ENCODE results near the gene SFT2D3.
A peak's percentile ranks its signal among the peaks of the same experiment; 100 is the strongest.

Gene SFT2D3

GRCh38 chr2:127701193-127701650, at the start of gene SFT2D3:
Gene SFT2D3 (plus strand): TSS chr2:127701497. CDS start chr2:127701529, 32 bp downstream.
- Histone ChIP-seq H3K9ac (ENCODE audit: low read length) (peak within 1 kb of the TSS; percentile 85), H3K4me1 (ENCODE audit: control insufficient read depth, insufficient read depth, low read length) (peaks cover 31% of the 10 kb centered on the region), H3K4me3 (ENCODE audit: low read length) (peak within 1 kb of the TSS; percentile 68), H3K36me3 (ENCODE audit: control insufficient read depth, insufficient read depth, low read length) (no peaks in the 10 kb centered on the region), H3K9me3 (ENCODE audit: control insufficient read depth, low read length) (no peaks in the 10 kb centered on the region), H3K27me3 (ENCODE audit: control insufficient read depth, insufficient read depth, low read length) (no peaks in the 10 kb centered on the region)

- H3K4me1 ChIP-seq (ENCODE audit: control insufficient read depth, insufficient read depth, low read length), result no peaks in the 10 kb centered on the region
- no peak overlapping the region for H3K9ac ChIP-seq (ENCODE audit: low read length)
- no peak overlapping the region for H3K4me3 ChIP-seq (ENCODE audit: low read length)
- no peaks in the 10 kb centered on the region for H3K36me3 ChIP-seq (ENCODE audit: control insufficient read depth, insufficient read depth, low read length)
- H3K9me3 ChIP-seq (ENCODE audit: control insufficient read depth, low read length), result no peaks in the 10 kb centered on the region
- H3K27me3 ChIP-seq (ENCODE audit: control insufficient read depth, insufficient read depth, low read length), result no peaks in the 10 kb centered on the region
Measured at GRCh38 chr2:127651971-127652550, 49.2 kb upstream of the SFT2D3 start.

- Histone ChIP-seq H3K27me3 (ENCODE audit: control insufficient read depth, insufficient read depth, low read length) (no peaks in the 10 kb centered on the region), H3K36me3 (ENCODE audit: control insufficient read depth, insufficient read depth, low read length) (no peaks in the 10 kb centered on the region), H3K4me1 (ENCODE audit: control insufficient read depth, insufficient read depth, low read length) (no peaks in the 10 kb centered on the region), H3K4me3 (ENCODE audit: low read length) (no peak overlapping the region), H3K9me3 (ENCODE audit: control insufficient read depth, low read length) (no peaks in the 10 kb centered on the region), H3K9ac (ENCODE audit: low read length) (no peak overlapping the region)
Measured at GRCh38 chr2:127652786-127653357, 48.4 kb upstream of the SFT2D3 start.

GRCh38 chr2:127653421-127654083, 47.7 kb upstream of the SFT2D3 start:
- Histone ChIP-seq H3K27me3 (ENCODE audit: control insufficient read depth, insufficient read depth, low read length) (no peaks in the 10 kb centered on the region), H3K4me1 (ENCODE audit: control insufficient read depth, insufficient read depth, low read length) (no peaks in the 10 kb centered on the region), H3K4me3 (ENCODE audit: low read length) (no peak overlapping the region), H3K36me3 (ENCODE audit: control insufficient read depth, insufficient read depth, low read length) (no peaks in the 10 kb centered on the region), H3K9ac (ENCODE audit: low read length) (no peak overlapping the region), H3K9me3 (ENCODE audit: control insufficient read depth, low read length) (no peaks in the 10 kb centered on the region)

- Histone ChIP-seq H3K36me3 (ENCODE audit: control insufficient read depth, insufficient read depth, low read length) (no peaks in the 10 kb centered on the region), H3K4me1 (ENCODE audit: control insufficient read depth, insufficient read depth, low read length) (no peaks in the 10 kb centered on the region), H3K9me3 (ENCODE audit: control insufficient read depth, low read length) (no peaks in the 10 kb centered on the region), H3K4me3 (ENCODE audit: low read length) (no peak overlapping the region), H3K9ac (ENCODE audit: low read length) (no peak overlapping the region), H3K27me3 (ENCODE audit: control insufficient read depth, insufficient read depth, low read length) (no peaks in the 10 kb centered on the region)
Measured at GRCh38 chr2:127654084-127654837, 47.0 kb upstream of the SFT2D3 start.

GRCh38 chr2:127654838-127655175, 46.5 kb upstream of the SFT2D3 start:
- Histone ChIP-seq H3K9ac (ENCODE audit: low read length) (no peak overlapping the region), H3K36me3 (ENCODE audit: control insufficient read depth, insufficient read depth, low read length) (no peaks in the 10 kb centered on the region)

GRCh38 chr2:127655209-127656073, 45.9 kb upstream of the SFT2D3 start:
- Histone ChIP-seq H3K4me3 (ENCODE audit: low read length) (no peak overlapping the region), H3K9me3 (ENCODE audit: control insufficient read depth, low read length) (no peaks in the 10 kb centered on the region), H3K27me3 (ENCODE audit: control insufficient read depth, insufficient read depth, low read length) (no peaks in the 10 kb centered on the region), H3K36me3 (ENCODE audit: control insufficient read depth, insufficient read depth, low read length) (no peaks in the 10 kb centered on the region), H3K9ac (ENCODE audit: low read length) (no peak overlapping the region), H3K4me1 (ENCODE audit: control insufficient read depth, insufficient read depth, low read length) (no peaks in the 10 kb centered on the region)

More at GRCh38 chr2:127654838-127655175, 46.5 kb upstream of the SFT2D3 start:
- H3K4me1 ChIP-seq (ENCODE audit: control insufficient read depth, insufficient read depth, low read length), result no peaks in the 10 kb centered on the region
- H3K9me3 ChIP-seq (ENCODE audit: control insufficient read depth, low read length), result no peaks in the 10 kb centered on the region
- H3K27me3 ChIP-seq (ENCODE audit: control insufficient read depth, insufficient read depth, low read length), result no peaks in the 10 kb centered on the region
- H3K4me3 ChIP-seq (ENCODE audit: low read length), result no peak overlapping the region

GRCh38 chr2:127656569-127657231, 44.6 kb upstream of the SFT2D3 start:
- Histone ChIP-seq H3K9me3 (ENCODE audit: control insufficient read depth, low read length) (no peaks in the 10 kb centered on the region), H3K36me3 (ENCODE audit: control insufficient read depth, insufficient read depth, low read length) (no peaks in the 10 kb centered on the region), H3K4me1 (ENCODE audit: control insufficient read depth, insufficient read depth, low read length) (no peaks in the 10 kb centered on the region), H3K27me3 (ENCODE audit: control insufficient read depth, insufficient read depth, low read length) (peaks cover under 1% of the 10 kb centered on the region), H3K4me3 (ENCODE audit: low read length) (no peak overlapping the region), H3K9ac (ENCODE audit: low read length) (no peak overlapping the region)

GRCh38 chr2:127657232-127657595, 44.1 kb upstream of the SFT2D3 start:
- Histone ChIP-seq H3K27me3 (ENCODE audit: control insufficient read depth, insufficient read depth, low read length) (peaks cover 5% of the 10 kb centered on the region), H3K4me3 (ENCODE audit: low read length) (no peak overlapping the region), H3K36me3 (ENCODE audit: control insufficient read depth, insufficient read depth, low read length) (no peaks in the 10 kb centered on the region), H3K4me1 (ENCODE audit: control insufficient read depth, insufficient read depth, low read length) (no peaks in the 10 kb centered on the region), H3K9me3 (ENCODE audit: control insufficient read depth, low read length) (no peaks in the 10 kb centered on the region), H3K9ac (ENCODE audit: low read length) (no peak overlapping the region)

- no peaks in the 10 kb centered on the region for H3K4me1 ChIP-seq (ENCODE audit: control insufficient read depth, insufficient read depth, low read length)
- H3K9ac ChIP-seq (ENCODE audit: low read length), result no peak overlapping the region
- no peaks in the 10 kb centered on the region for H3K9me3 ChIP-seq (ENCODE audit: control insufficient read depth, low read length)
- no peaks in the 10 kb centered on the region for H3K36me3 ChIP-seq (ENCODE audit: control insufficient read depth, insufficient read depth, low read length)
- H3K27me3 ChIP-seq (ENCODE audit: control insufficient read depth, insufficient read depth, low read length), result peaks cover 9% of the 10 kb centered on the region
- H3K4me3 ChIP-seq (ENCODE audit: low read length), result no peak overlapping the region
Measured at GRCh38 chr2:127658146-127658545, 43.2 kb upstream of the SFT2D3 start.
